A172 (cell line): ENCODE measurements around the gene DDI1. TPM values are rescaled to one million over a fixed set of nuclear protein-coding genes. Genes with fewer than 3 reads are reported as not detected.

ENCODE experiments used
- DNase-seq: peaks from one replicate; pipeline ENCODE4 v3.0.0-alpha.2; 2015; ENCODE audit warnings: low spot score
- total RNA-seq: library from RNA; depleted of rRNA; stranded (reverse); fragments of >200 nt; shearing (Covaris generic); gene quantifications from 2 replicates; pipeline ENCODE4 v1.2.3, GENCODE V29; 2014; rRNA removed

The DDI1 gene
- total RNA-seq, 1 experiment from 2014 or later, result not detected

DNA sequence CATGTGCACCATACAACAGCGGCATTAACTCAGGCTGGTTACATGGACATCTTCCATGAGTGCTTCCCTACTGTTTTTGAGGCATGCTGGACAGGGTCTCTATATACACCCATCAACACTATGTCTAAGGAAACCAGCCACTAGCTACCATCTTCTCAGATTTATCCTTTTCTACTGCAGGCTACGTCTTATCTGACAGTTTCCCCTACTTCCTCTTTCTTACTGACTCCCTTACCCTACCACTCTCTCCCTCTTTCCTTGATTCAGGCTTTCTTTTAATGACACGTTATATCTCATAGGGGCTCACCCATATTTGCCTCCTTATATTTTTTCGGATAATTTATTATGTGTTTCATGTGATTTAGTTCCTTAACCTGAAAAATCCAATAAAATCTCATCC, 41.8 kb downstream of the DDI1 start:
- DNase-seq, result no peak

DNA sequence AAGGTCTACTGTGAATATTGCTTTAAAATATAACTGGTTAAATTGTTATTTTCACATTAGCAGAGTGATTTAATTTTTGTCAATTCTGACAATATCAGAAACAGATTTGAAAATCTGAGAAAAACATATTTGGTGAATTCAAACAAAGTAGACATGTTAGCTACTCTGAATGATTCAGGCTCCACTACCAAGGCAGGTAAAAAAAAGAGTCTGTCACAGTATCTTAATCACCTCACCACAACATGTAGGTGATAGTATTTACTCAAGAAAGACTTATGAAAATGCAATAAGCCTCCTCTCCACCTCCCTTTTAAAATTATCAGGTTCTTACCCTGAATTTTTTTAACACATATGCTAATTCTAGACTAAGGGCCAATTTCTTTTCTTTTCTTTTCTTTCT, 42.6 kb downstream of the DDI1 start:
- DNase-seq, result no peak

DNA sequence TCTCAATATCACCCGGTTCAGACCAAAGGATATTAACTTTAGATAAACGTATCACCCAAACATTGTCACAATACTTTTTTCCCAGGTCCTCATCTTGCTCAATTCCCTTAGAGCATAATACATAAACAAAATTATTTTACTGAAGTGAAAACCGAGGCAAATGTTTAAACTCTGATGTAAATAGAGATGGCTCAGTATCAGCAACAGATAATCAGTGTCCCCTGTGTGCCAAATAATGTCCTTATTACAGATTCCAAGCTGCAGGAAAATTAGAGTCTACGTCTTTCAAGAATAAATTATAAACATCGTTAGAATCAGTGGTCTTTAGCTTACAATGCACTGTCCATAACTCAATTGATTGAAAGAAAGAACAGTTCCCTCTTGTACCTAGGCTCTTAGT, 50.2 kb downstream of the DDI1 start:
- no peak for DNase-seq

Other genes starting within 250 kb of the DDI1 start
- gene PDGFD, start 127.5 kb downstream of the DDI1 start, total RNA-seq, result 14.4 and 15.8 TPM in 2 replicates